Stimulated activated CD4-positive, alpha-beta T cell treated with anti-CD3 and anti-CD28 coated beads, TNF-alpha, amount 100 ng/mL, for 1 hour (primary cell): Measurements from ENCODE around the gene SLC25A12.

Experiments used
- DNase-seq, 3 donors: peaks; one replicate each; pipeline ENCODE4 v3.0.0-alpha.2; 2020; ENCODE audit warnings: low read depth in 3 of 3, low spot score in 1 of 3

SLC25A12 gene

GRCh38 chr2:171889808-171890207 lies 4.2 kb downstream of the SLC25A12 start:
- DNase-seq, result no peak

GRCh38 chr2:171889333-171889732 lies 4.7 kb downstream of the SLC25A12 start:
- DNase-seq, result no peak

- no peak for DNase-seq
Observed at GRCh38 chr2:171883275-171883893, 10.7 kb downstream of the SLC25A12 start.

- no peak for DNase-seq
Observed at GRCh38 chr2:171882089-171882769, 11.8 kb downstream of the SLC25A12 start.

- no peak for DNase-seq
Observed at GRCh38 chr2:171880774-171881173, 13.3 kb downstream of the SLC25A12 start.

GRCh38 chr2:171879865-171880264 lies 14.2 kb downstream of the SLC25A12 start:
- no peak for DNase-seq

- no peak for DNase-seq
Observed at GRCh38 chr2:171878481-171878993, 15.5 kb downstream of the SLC25A12 start.

- no peak for DNase-seq
Observed at GRCh38 chr2:171874963-171875362, 19.1 kb downstream of the SLC25A12 start.

GRCh38 chr2:171874517-171874916 lies 19.5 kb downstream of the SLC25A12 start:
- DNase-seq, result no peak

- DNase-seq, result no peak
Observed at GRCh38 chr2:171864357-171864985, 29.6 kb downstream of the SLC25A12 start.

GRCh38 chr2:171862501-171862900 lies 31.5 kb downstream of the SLC25A12 start:
- no peak for DNase-seq

- no peak for DNase-seq
Observed at GRCh38 chr2:171858397-171858958, 35.6 kb downstream of the SLC25A12 start.

GRCh38 chr2:171855401-171855800 lies 38.6 kb downstream of the SLC25A12 start:
- DNase-seq, result no peak

- no peak for DNase-seq
Observed at GRCh38 chr2:171852366-171852888, 41.6 kb downstream of the SLC25A12 start.

GRCh38 chr2:171847627-171848026 lies 46.4 kb downstream of the SLC25A12 start:
- no peak for DNase-seq

GRCh38 chr2:171846894-171847293 lies 47.1 kb downstream of the SLC25A12 start:
- DNase-seq, result no peak

- DNase-seq, result no peak
Observed at GRCh38 chr2:171841996-171842395, 52.0 kb downstream of the SLC25A12 start.

GRCh38 chr2:171837736-171838135 lies 56.3 kb downstream of the SLC25A12 start:
- no peak for DNase-seq

- DNase-seq, result no peak
Observed at GRCh38 chr2:171836146-171836910, 57.7 kb downstream of the SLC25A12 start.

- DNase-seq, result no peak
Observed at GRCh38 chr2:171835386-171835785, 58.7 kb downstream of the SLC25A12 start.

- no peak for DNase-seq
Observed at GRCh38 chr2:171834286-171834685, 59.8 kb downstream of the SLC25A12 start.
